NCI-H69 (cell line): ENCODE data around the gene PPM1A.

Experiments used
- DNase-seq: peaks from one replicate; lab custom pipeline; 2025; lab: John Stamatoyannopoulos, UW

The PPM1A gene

DNA sequence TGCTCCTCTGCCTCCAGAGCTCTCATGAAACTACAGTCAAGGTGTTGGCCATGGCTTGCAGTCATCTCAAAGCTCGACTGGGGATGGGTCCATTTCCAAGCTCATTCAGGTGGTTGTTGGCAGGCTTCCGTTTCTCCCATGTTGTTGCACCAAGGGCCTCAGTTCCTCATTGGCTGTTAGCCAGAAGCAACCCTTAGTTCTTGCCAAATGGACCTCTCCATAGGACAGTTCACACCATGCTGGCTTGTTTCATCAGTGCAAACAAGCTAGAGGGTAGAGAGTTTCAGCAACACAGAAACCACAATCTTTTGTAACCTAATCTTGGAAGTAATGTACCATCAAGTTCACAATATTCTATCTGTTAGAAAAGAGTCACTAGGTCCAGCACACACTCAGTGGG is 22.7 kb upstream of the PPM1A start:
- DNase-seq, result peak; percentile 28

GRCh38 chr14:60227291-60227690 is 21.7 kb upstream of the PPM1A start:
- DNase-seq, result no peak

DNA sequence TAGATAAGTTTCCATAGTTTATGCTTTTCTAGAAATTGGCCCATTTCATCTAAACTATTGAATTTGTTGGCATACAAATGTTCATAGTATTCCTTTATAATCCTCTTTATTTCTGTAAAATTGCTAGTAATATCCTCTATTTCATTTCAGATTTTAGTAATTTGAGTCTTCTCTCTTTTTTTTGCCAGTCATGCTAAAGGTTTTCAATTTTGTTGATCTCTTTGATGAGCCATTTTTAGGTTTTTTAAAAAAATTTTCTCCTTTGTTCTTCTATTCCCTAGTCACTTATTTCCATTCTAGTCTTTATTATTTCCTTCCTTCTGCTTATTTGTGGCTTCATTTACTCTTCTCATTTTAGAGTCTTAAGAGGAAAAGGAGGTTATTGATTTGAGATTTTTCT is 19.4 kb upstream of the PPM1A start:
- no peak for DNase-seq

DNA sequence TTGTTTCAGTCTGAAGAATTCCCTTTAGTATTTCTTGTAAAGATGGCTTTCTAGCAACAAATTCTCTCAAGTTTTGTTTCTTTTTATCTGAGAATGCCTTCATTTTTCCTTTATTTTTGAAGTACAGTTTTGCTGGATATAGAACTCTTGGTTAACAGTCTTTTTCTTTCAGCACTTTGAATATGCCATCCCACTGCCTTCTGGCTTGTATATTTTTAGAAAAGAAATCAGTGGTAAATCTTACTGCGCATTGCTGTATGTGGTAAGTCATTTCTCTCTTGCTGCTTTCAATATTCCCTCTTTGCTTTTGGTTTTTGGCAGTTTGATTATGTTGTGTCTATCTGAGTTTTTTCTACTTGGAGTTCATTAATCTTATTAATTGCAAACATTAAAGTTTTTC is 16.8 kb upstream of the PPM1A start:
- no peak for DNase-seq

GRCh38 chr14:60233251-60233650 is 15.8 kb upstream of the PPM1A start:
- DNase-seq, result no peak

DNA sequence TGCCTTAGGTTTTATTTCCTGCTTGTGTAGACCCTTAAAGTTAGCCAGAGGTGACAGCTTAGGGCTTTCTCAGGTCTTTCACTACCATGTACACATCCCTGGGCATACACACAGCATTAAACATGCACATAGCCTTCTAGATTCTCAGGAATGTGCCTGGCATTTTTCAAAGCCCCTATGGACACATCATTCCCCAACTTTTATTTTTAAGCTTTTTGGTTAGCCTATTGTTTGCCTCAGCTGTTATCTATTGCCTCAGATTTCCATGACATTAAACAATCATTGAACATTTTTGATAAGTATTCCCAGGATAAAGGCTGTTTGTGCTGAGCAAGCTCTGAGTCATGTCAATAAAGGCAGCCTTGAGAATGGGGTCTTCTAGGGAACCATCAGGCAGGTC is 15.1 kb upstream of the PPM1A start:
- no peak for DNase-seq

DNA sequence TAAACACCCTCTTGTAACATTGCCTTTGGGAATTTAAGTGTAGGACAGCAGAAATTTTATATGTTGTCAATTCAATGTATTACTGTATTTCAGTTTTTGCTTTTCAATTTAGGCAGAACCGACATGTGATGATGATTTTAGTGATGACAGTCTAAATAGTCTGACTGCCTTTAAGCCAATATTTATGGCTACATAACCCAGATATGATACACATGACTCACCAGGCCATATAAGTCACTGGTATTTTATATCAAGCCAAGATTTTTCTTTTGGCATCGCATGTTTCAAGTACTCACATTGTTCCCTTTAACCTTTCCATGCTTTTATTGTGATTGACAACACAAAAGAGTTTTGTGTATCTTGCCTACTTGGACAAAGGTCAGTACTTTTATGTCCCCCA is 13.6 kb upstream of the PPM1A start:
- no peak for DNase-seq

- no peak for DNase-seq
These were observed 10.1 kb upstream of the PPM1A start for GRCh38 chr14:60238955-60239354.

- DNase-seq, result no peak
These were observed 8.7 kb upstream of the PPM1A start for GRCh38 chr14:60240139-60240856.

GRCh38 chr14:60241091-60241490 is 7.9 kb upstream of the PPM1A start:
- no peak for DNase-seq

DNA sequence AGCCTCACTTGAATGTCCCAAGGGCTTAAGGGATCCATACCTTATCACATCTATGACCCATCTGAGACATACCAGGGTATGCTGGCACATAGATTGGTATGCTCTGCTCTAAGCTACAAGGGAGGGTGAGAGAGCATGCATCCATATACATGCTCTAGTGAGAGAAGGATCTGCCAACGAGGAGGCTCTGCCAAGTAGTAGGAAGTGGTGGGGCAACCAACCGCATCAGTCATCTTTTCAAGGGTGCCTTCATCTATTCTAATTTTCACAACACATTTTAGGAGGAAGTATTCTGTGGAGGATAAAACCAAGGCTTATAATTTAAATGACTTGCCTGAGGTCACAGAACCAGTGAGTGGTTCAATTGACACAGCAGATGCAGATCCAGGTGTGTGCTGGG is 6.6 kb upstream of the PPM1A start:
- no peak for DNase-seq

DNA sequence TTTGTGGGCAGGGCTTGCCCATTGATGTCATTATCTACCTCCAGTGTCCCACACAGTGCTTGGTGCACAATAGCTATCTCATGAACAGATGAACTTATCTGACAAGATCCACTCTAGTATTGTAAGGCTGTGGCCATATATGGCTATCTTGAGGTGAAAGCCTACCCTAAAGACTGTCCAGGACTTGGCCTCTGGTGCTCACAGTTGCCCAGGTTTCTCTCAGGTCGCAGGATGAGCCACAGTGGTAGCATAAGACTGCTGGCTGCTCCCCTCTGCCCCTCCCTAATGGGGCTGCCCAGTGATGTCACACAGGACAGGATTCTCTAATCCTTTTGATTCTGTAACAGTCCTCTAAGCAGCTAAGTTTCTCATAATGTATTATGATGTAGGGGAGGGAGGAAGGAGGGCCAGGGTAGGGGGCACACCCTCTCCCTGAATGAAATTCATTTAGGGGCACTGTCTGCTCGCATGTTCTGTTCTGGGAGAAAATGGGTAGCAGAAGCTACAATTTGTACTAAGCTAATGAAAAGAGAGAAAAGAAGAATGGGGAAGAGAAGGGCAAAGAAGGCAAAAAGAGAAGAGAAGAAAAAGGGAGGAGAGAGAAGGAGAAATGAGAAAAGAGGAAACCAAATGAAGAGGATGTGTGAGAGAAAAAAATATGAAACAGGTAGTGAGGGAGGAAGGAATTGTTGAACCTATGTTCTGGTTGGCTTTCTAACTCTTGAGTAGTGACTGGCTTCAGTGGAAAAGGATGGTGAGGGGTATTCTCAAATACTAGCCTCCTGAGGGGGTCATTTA is 3.4 kb upstream of the PPM1A start:
- peak; percentile 9 for DNase-seq

DNA sequence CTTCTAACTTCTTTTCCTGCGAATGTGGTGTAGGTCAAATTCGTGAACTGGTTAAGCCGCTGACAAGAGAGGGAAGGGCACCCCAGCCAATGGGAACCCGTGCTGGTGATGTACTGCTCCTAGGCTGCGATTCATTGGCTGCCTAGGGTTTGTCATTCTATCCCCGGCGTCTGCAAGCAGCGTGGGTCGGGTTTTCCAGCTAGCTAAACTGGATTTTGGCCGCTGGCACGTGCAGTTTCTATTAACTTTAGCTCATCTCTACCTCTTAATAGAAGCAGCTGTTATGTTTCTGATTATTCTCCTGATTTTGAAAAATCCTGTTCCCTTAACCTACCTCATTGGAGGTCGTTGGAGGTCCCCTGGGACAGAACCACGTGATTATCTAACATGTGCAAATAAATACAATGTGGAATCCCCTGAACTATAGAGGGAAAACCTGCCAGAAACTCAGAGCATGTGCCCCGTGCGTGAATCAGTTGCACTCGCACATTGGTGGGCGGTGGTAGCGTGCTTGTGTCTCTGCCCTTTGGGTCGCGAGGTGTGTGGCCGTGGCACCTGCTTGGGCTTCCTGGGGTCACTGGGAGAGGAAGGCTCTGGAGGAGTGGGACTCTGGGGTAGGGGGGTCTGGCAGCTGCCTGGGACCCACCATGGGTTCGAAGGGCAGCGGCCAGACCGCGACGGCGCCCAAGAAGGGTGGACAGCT is 876 bp upstream of the PPM1A start:
- DNase-seq, result peak; percentile 96

DNA sequence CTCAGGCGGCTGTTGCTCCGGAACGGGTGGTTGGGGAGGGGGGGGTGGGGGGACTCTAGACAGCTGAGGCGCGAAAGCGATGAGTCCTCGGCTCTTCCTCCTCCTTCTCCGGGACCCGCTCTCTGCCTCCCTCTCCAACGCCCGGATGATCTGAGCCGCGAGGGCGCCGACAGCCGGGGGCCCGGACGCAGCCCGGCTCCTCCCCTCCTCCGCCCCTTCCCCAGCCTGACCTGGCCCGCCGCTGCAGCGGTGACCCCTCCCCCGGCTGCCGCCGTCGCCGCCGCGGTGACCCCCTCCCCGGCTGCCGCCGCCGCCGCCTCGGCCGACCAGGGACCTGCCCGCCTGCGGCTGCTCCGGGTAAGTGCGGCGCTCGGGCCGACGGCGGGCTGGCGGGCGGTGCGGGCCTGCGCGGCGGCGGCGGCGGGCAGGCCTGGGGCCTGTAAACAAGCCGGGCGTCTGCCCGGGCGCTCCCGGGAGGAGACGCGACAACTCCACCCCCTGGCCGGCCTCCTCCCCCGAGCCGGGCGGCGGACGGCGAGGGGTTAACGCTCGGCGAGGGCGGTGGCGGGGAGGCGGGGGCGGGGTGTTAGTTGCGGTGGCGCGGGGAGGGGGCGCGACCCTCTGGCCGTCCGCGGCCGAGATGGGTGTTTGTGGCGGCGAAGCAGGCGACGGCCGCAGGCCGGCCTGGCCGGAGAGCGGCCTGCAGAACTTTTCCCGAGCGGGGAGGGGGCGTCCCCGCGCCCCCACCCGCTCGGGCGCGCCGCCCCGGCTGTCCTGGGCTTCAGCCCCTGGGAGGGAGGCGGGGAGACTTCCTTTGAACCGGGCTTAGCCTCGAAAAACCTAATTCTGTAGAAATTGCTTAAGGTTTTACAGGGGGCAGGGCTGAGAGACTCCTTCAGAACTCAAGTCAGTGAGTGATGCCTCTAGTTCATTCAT is 568 bp downstream of the PPM1A start:
- DNase-seq, result peak; percentile 92

DNA sequence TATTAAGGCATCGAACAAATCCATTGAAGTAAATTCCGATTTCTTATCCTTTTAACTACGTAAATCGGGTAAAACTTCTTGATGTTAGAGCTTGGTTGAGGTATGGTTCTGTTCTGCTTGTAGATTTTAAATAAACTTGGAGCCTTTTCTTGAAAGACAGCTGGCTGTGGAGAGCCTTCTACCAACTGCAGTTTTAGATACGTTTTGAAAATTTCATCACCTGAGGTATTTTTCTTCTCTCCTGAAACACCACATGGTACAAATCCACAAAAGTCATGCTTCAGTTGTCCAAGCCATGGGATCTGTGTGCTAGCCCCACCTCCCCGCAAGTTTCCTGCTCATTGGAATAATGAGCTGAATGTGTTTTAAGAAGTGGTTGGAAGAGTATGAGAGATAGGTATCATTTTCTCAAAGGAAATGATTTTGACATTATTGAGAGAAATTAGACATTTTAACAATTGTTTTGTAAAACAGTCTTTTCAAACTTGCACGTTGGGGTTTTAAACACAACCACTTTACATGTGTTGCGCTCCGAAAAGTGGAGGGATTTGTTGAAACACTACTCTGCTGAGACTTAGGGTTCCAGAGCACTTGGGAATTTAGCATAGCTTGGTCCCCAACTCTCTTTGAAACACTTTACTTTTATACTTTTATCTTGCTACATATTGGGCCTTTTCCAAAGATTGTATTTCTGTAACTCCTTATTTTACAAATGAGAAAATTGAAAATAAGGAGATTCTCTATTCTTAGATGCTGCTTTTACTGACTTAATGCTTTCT is 1.4 kb downstream of the PPM1A start:
- DNase-seq, result peak; percentile 71

DNA sequence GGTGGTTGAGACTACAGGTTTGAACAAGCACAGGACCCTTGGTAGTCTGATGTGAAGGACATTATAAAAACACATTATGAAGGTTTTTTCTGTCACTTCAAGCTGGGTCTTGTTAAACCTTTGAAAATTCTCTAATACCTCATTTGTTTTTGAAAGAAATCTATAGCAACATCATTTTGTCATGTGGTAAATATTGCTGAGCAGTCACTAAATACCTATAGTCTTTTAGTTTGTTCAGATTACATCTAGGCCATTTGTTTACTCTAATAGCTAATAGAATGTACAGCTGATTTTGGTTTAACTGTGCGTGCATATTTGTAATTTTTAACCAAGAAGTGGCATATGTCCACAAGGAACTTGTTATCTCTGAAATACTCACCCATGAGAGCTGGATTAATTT is 2.9 kb downstream of the PPM1A start:
- no peak for DNase-seq

GRCh38 chr14:60252630-60253029 is 3.6 kb downstream of the PPM1A start:
- DNase-seq, result no peak

- no peak for DNase-seq
These were observed 4.6 kb downstream of the PPM1A start for GRCh38 chr14:60253649-60254048.

- DNase-seq, result no peak
These were observed 5.2 kb downstream of the PPM1A start for GRCh38 chr14:60254176-60254575.

DNA sequence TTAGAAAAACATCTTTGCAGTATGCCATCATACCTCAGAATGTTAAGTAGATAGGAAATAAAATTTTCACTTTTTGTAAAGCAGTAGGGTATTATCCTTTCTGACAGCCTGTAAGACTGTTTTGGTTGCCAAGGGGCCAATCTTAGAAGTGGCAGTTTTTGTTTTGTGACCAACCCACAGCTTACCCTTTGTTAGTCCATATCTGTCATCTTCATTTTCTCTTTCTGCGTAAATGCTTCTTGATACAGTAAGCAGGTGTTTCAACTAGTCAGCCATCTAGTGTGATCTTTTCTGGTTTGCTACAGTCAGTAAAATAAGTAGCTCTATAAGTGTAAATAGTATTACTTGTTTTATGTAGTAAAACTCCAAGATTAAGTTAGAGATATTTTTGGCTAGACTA is 8.8 kb downstream of the PPM1A start:
- DNase-seq, result no peak

DNA sequence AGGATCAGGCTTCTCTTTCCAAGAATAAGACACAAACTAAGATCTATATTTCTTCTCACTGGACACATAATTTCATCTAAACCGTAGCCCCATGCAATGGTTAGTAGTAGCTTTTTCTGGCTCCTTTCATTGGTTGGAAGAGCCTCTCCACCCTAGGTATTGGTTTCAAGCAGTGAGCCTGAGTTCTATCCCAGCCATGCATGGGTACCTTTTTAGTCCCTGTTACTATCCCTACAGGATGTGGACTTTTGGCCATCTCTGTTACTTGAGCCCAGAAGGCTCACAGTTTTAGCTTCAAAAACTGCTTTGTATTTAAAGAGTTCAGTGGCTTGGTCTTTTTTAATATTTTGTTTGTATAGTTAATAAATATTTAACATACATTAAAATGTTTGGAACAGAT is 16.1 kb downstream of the PPM1A start:
- DNase-seq, result no peak
